Effector memory CD4-positive, alpha-beta T cell (primary cell): Measurements from ENCODE around the gene CPAMD8.
"Not testable (repeated sequence)": the region's sequence is repeated elsewhere in the genome, so short reads cannot be mapped to it uniquely, and the experiment has no call there.

Source experiments
- DNase-seq, 3 donors: peaks; one replicate each; pipeline ENCODE4 v3.0.0-alpha.2; 2020
- H3K27ac ChIP-seq: 2 replicates; pipeline ENCODE4 v1.7.0; 2013; ENCODE audit warnings: mild to moderate bottlenecking, low read length, moderate library complexity; ENCODE audit not compliant: insufficient read depth, poor library complexity, severe bottlenecking
- H3K27me3 ChIP-seq: replicated peaks from 2 replicates; pipeline ENCODE4 v1.7.0; 2013; ENCODE audit warnings: mild to moderate bottlenecking, low read length; ENCODE audit not compliant: insufficient read depth, control insufficient read depth, poor library complexity, severe bottlenecking
- H3K36me3 ChIP-seq: 2 replicates; pipeline ENCODE4 v1.7.0; 2013; ENCODE audit warnings: mild to moderate bottlenecking, low read length, moderate library complexity; ENCODE audit not compliant: control insufficient read depth, insufficient read depth
- H3K4me1 ChIP-seq: 2 replicates; pipeline ENCODE4 v1.7.0; 2013; ENCODE audit warnings: low read length, mild to moderate bottlenecking; ENCODE audit not compliant: control insufficient read depth, insufficient read depth, poor library complexity, severe bottlenecking
- H3K4me3 ChIP-seq: 2 replicates; pipeline ENCODE4 v1.7.0; 2013; ENCODE audit warnings: low read length, low read depth, mild to moderate bottlenecking; ENCODE audit not compliant: insufficient read depth, poor library complexity, severe bottlenecking
- H3K9me3 ChIP-seq: 2 replicates; pipeline ENCODE4 v1.7.0; 2013; ENCODE audit warnings: mild to moderate bottlenecking, low read length, moderate library complexity; ENCODE audit not compliant: control insufficient read depth

Gene CPAMD8

GRCh38 chr19:16978839-16979802 is 47.5 kb downstream of the CPAMD8 start:
- no peaks in the 10 kb centered on the region for H3K4me1 ChIP-seq
- H3K27me3 ChIP-seq: no peaks in the 10 kb centered on the region
- H3K27ac ChIP-seq: no peak overlapping the region
- H3K4me3 ChIP-seq: no peak overlapping the region
- DNase-seq: no peak
- no peaks in the 10 kb centered on the region for H3K9me3 ChIP-seq
- H3K36me3 ChIP-seq: no peaks in the 10 kb centered on the region

- no peaks in the 10 kb centered on the region for H3K27me3 ChIP-seq
- no peaks in the 10 kb centered on the region for H3K9me3 ChIP-seq
- no peaks in the 10 kb centered on the region for H3K4me1 ChIP-seq
- no peak overlapping the region for H3K27ac ChIP-seq
- H3K4me3 ChIP-seq: no peak overlapping the region
- H3K36me3 ChIP-seq: no peaks in the 10 kb centered on the region
- DNase-seq: no peak
Observed at GRCh38 chr19:16978156-16978555, 48.5 kb downstream of the CPAMD8 start.

- H3K4me1 ChIP-seq: no peaks in the 10 kb centered on the region
- no peak for DNase-seq
- no peaks in the 10 kb centered on the region for H3K9me3 ChIP-seq
- H3K27me3 ChIP-seq: no peaks in the 10 kb centered on the region
- no peaks in the 10 kb centered on the region for H3K36me3 ChIP-seq
- H3K4me3 ChIP-seq: no peak overlapping the region
- H3K27ac ChIP-seq: no peak overlapping the region
Observed at GRCh38 chr19:16977306-16977705, 49.3 kb downstream of the CPAMD8 start.

GRCh38 chr19:16976446-16976845 is 50.2 kb downstream of the CPAMD8 start:
- H3K36me3 ChIP-seq: no peaks in the 10 kb centered on the region
- DNase-seq: no peak

GRCh38 chr19:16970821-16971220 is 55.8 kb downstream of the CPAMD8 start:
- Histone ChIP-seq H3K4me3 (no peak overlapping the region), H3K4me1 (no peaks in the 10 kb centered on the region), H3K9me3 (no peaks in the 10 kb centered on the region), H3K27ac (no peak overlapping the region), H3K27me3 (no peaks in the 10 kb centered on the region), H3K36me3 (no peaks in the 10 kb centered on the region)
- DNase-seq: no peak

More at GRCh38 chr19:16976446-16976845, 50.2 kb downstream of the CPAMD8 start:
- Histone ChIP-seq H3K4me1 (no peaks in the 10 kb centered on the region), H3K9me3 (no peaks in the 10 kb centered on the region), H3K27ac (no peak overlapping the region), H3K4me3 (no peak overlapping the region), H3K27me3 (no peaks in the 10 kb centered on the region)

GRCh38 chr19:16969135-16969534 is 57.5 kb downstream of the CPAMD8 start:
- Histone ChIP-seq H3K4me1 (no peaks in the 10 kb centered on the region), H3K9me3 (no peaks in the 10 kb centered on the region), H3K27me3 (no peaks in the 10 kb centered on the region), H3K36me3 (no peaks in the 10 kb centered on the region), H3K27ac (no peak overlapping the region), H3K4me3 (no peak overlapping the region)
- no peak for DNase-seq

GRCh38 chr19:16960996-16961822 is 65.4 kb downstream of the CPAMD8 start:
- H3K4me1 ChIP-seq, H3K27me3 ChIP-seq, H3K36me3 ChIP-seq, H3K4me3 ChIP-seq, DNase-seq, H3K9me3 ChIP-seq, H3K27ac ChIP-seq: not testable (repeated sequence)

GRCh38 chr19:16958277-16958676 is 68.3 kb downstream of the CPAMD8 start:
- not testable (repeated sequence) for H3K4me3 ChIP-seq

GRCh38 chr19:16957855-16958254 is 68.8 kb downstream of the CPAMD8 start:
- H3K27ac ChIP-seq: no peak overlapping the region
- no peaks in the 10 kb centered on the region for H3K27me3 ChIP-seq
- no peak overlapping the region for H3K4me3 ChIP-seq
- no peaks in the 10 kb centered on the region for H3K4me1 ChIP-seq
- no peaks in the 10 kb centered on the region for H3K36me3 ChIP-seq
- no peak for DNase-seq
- H3K9me3 ChIP-seq: no peaks in the 10 kb centered on the region

More at GRCh38 chr19:16958277-16958676, 68.3 kb downstream of the CPAMD8 start:
- not testable (repeated sequence) for H3K27ac ChIP-seq, H3K36me3 ChIP-seq, H3K4me1 ChIP-seq, DNase-seq, H3K9me3 ChIP-seq, H3K27me3 ChIP-seq
